ENCODE data around the gene PVR. TPM values are rescaled to one million over a fixed set of nuclear protein-coding genes. Genes with fewer than 3 reads are reported as not detected.
"Not testable (repeated sequence)": the region's sequence is repeated elsewhere in the genome, so short reads cannot be mapped to it uniquely, and the experiment has no call there.

PVR gene
- total RNA-seq, 1 donor from 2014 or later: 49.1 TPM

DNA sequence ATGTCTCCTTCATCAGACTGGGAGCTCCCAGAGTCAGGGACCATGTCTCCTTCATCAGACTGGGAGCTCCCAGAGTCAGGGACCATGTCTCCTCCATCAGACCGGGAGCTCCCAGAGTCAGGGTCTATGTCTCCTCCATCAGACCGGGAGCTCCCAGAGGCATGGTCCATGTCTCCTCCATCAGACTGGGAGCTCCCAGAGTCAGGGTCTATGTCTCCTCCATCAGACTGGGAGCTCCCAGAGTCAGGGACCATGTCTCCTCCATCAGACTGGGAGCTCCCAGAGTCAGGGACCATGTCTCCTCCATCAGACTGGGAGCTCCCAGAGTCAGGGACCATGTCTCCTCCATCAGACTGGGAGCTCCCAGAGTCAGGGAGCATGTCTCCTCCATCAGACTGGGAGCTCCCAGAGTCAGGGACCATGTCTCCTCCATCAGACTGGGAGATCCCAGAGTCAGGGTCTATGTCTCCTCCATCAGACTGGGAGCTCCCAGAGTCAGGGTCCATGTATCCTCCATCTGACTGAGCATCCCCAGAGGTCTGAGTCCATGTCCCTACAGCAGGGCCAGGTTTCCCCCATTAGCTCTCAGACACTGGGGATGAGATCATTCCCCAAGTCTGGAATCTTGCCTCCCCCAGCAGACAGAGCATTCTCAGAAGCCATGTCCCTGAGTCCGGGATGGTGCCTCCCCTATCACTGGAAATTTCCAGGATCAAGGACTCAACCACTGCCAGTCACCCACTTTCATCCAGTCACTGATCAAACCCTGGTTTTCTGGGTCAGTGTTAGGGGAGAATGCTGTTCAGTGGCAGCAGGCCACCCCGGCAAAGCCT, 65.9 kb downstream of the PVR start:
- intact Hi-C loops (cut with DNase I); ATAC-seq; DNase-seq (ENCODE audit: low spot score): not testable (repeated sequence)

DNA sequence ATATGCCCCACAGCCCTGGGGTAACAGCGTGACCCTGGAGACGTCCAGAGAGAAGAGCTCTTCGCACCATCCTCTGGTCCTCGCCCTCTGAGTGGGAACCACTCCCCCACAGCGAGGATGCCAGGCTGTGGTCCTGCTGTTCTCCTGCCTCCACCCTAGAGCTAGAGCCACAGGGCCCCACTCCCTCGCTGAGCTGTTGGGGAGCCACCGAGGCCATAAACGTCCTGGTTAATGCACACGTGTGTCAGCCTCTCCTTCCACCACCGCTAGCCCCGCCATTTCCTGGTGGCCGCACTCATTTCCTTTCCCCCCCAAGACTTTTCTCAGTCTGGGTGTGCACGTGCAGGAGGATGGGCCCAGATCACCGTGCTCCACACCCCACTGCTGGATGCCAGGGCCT, 66.8 kb downstream of the PVR start:
- ATAC-seq (no peak), DNase-seq (ENCODE audit: low spot score) (no peak)
- intact Hi-C loops (cut with DNase I): no loop called here

DNA sequence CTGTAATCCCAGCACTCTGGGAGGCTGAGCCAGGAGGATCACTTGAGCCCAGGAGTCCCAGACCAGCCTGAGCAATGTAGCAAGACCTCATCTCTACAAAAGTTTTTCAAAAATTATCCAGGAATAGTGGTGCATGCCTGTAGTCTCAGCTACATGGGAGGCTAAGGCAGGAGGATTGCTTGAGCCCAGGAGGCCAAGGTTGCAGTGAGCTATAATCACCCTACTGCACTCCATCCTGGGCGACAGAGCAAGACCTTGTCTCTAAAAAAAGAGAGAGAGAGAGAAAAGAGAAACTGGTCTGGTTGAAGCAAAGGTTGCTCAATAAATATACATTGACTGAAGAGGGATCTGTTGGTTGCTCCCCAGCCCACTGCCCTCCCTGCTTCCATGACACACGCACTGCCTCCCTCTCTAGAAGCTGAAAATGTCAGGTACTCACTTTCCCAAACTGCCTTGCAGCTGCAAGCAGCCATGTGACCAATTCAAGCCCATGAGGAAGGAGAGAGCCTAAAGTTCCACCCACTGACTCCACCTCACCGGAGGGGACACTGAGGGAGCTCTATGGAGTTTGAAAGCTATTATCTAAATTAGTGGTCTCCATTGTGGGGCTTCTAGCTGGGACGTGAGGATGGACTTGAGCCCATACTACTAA, 69.3 kb downstream of the PVR start:
- DNase-seq (ENCODE audit: low spot score) (no peak), ATAC-seq (no peak)
- intact Hi-C loops (cut with DNase I): no loop called here

Small RNA genes within 50 kb of the gene (microRNA-seq; reads per million reads assigned to microRNA genes)
- gene MIR4531: not detected

Other genes with a start within 250 kb of the PVR start
- 7.7 TPM for gene ZNF285, start 242.3 kb upstream of the PVR start, total RNA-seq
- 8.6 TPM for gene ZNF229, start 195.4 kb upstream of the PVR start, total RNA-seq
- gene ZNF180, start 143.4 kb upstream of the PVR start, total RNA-seq: 7.5 TPM
- not detected for gene CEACAM20, start 114.2 kb upstream of the PVR start, total RNA-seq
- gene IGSF23, start 30.3 kb upstream of the PVR start, total RNA-seq: not detected
- gene CEACAM19, start 27.6 kb downstream of the PVR start, total RNA-seq: 23.4 TPM
- not detected for gene CEACAM16, start 55.2 kb downstream of the PVR start, total RNA-seq
- gene BCL3, start 104.8 kb downstream of the PVR start, total RNA-seq: 117 TPM
- gene CBLC, start 134.0 kb downstream of the PVR start, total RNA-seq: not detected
- gene BCAM, start 165.2 kb downstream of the PVR start, total RNA-seq: 164 TPM
- gene NECTIN2, start 202.4 kb downstream of the PVR start, total RNA-seq: 115 TPM
- 29.1 TPM for gene TOMM40, start 247.3 kb downstream of the PVR start, total RNA-seq

Measured in sciatic nerve (tissue), 2 donors.